HEK293 (cell line): Measurements from ENCODE around the gene APEX1.

Experiments
- BCL11A ChIP-seq: fragments of 450-650 bp; formaldehyde crosslinking; IDR thresholded peaks from 2 replicates; pipeline ENCODE4 v1.5.1; 2016; ENCODE audit warnings: low read depth, missing biosample characterization, missing genetic modification characterization
- GLI4 ChIP-seq: fragments of 450-650 bp; formaldehyde crosslinking; IDR thresholded peaks from 2 replicates; pipeline ENCODE4 v1.5.1; 2016; ENCODE audit warnings: missing biosample characterization, missing genetic modification characterization
- OSR2 ChIP-seq: fragments of 450-650 bp; formaldehyde crosslinking; IDR thresholded peaks from 2 replicates; pipeline ENCODE4 v1.5.1; 2016; ENCODE audit warnings: missing biosample characterization, missing genetic modification characterization
- SP2 ChIP-seq: fragments of 450-650 bp; formaldehyde crosslinking; IDR thresholded peaks from 2 replicates; pipeline ENCODE4 v1.5.1; 2016; ENCODE audit warnings: missing biosample characterization, missing genetic modification characterization
- YY2 ChIP-seq: fragments of 450-650 bp; formaldehyde crosslinking; IDR thresholded peaks from 2 replicates; pipeline ENCODE4 v1.5.1; 2016; ENCODE audit warnings: missing biosample characterization, missing genetic modification characterization
- ZBTB48 ChIP-seq: fragments of 450-650 bp; formaldehyde crosslinking; IDR thresholded peaks from 2 replicates; pipeline ENCODE4 v1.5.1; 2016; ENCODE audit warnings: missing biosample characterization, missing genetic modification characterization
- ZBTB7A ChIP-seq: fragments of 450-650 bp; formaldehyde crosslinking; IDR thresholded peaks from 2 replicates; pipeline ENCODE4 v1.5.1; 2016; ENCODE audit warnings: low read depth, missing biosample characterization, missing genetic modification characterization
- ZEB2 ChIP-seq: fragments of 450-650 bp; formaldehyde crosslinking; IDR thresholded peaks from 2 replicates; pipeline ENCODE4 v1.5.1; 2016; ENCODE audit warnings: missing biosample characterization, missing genetic modification characterization
- ZFHX2 ChIP-seq: fragments of 450-650 bp; formaldehyde crosslinking; conservative IDR thresholded peaks from 2 replicates; pipeline ENCODE4 v1.5.1; 2016; ENCODE audit warnings: missing biosample characterization, missing genetic modification characterization
- ZFP37 ChIP-seq: fragments of 450-650 bp; formaldehyde crosslinking; IDR thresholded peaks from 2 replicates; pipeline ENCODE4 v1.5.1; 2016; ENCODE audit warnings: missing biosample characterization, missing genetic modification characterization
- ZFP41 ChIP-seq: fragments of 450-650 bp; formaldehyde crosslinking; IDR thresholded peaks from 2 replicates; pipeline ENCODE4 v1.5.1; 2016; ENCODE audit warnings: missing biosample characterization, missing genetic modification characterization, borderline replicate concordance
- ZFP69B ChIP-seq: fragments of 450-650 bp; formaldehyde crosslinking; IDR thresholded peaks from 2 replicates; pipeline ENCODE4 v1.5.1; 2016; ENCODE audit warnings: missing biosample characterization, missing genetic modification characterization
- ZNF248 ChIP-seq: fragments of 450-650 bp; formaldehyde crosslinking; IDR thresholded peaks from 2 replicates; pipeline ENCODE4 v1.5.1; 2017; ENCODE audit warnings: missing biosample characterization, missing genetic modification characterization
- ZNF274 ChIP-seq, 2 experiments: fragments of 200-500 bp in 1 of 2; fragments of 450-650 bp in 1 of 2; sonication (Bioruptor generic) in 1 of 2; formaldehyde crosslinking in 1 of 2; IDR thresholded peaks; 2 replicates each; pipeline versions ENCODE4 v1.5.1 to v1.6.1; 2014 to 2016; ENCODE audit warnings: borderline replicate concordance in 1 of 2, inconsistent platforms in 1 of 2, low read length in 1 of 2, missing biosample characterization in 1 of 2, missing genetic modification characterization in 1 of 2
- ZNF311 ChIP-seq: fragments of 450-650 bp; formaldehyde crosslinking; IDR thresholded peaks from 2 replicates; pipeline ENCODE4 v1.5.1; 2017; ENCODE audit warnings: missing biosample characterization, missing genetic modification characterization, borderline replicate concordance
- ZNF335 ChIP-seq: fragments of 450-650 bp; formaldehyde crosslinking; conservative IDR thresholded peaks from 2 replicates; pipeline ENCODE4 v1.5.1; 2016; ENCODE audit warnings: missing biosample characterization, missing genetic modification characterization
- ZNF473 ChIP-seq: fragments of 450-650 bp; formaldehyde crosslinking; IDR thresholded peaks from 2 replicates; pipeline ENCODE4 v1.5.1; 2017; ENCODE audit warnings: missing biosample characterization, missing genetic modification characterization
- ZNF623 ChIP-seq: fragments of 450-650 bp; formaldehyde crosslinking; IDR thresholded peaks from 2 replicates; pipeline ENCODE4 v1.5.1; 2016; ENCODE audit warnings: missing biosample characterization, missing genetic modification characterization
- ZNF626 ChIP-seq: fragments of 450-650 bp; sonication (Bioruptor Pico); formaldehyde crosslinking; IDR thresholded peaks from 2 replicates; pipeline ENCODE4 v1.5.1; 2018; ENCODE audit warnings: missing biosample characterization, missing genetic modification characterization, inconsistent platforms
- ZNF785 ChIP-seq: fragments of 450-650 bp; formaldehyde crosslinking; IDR thresholded peaks from 2 replicates; pipeline ENCODE4 v1.5.1; 2016; ENCODE audit warnings: missing biosample characterization, missing genetic modification characterization
- TF ChIP-seq, protein P1 (sequence below): fragments of 450-650 bp; formaldehyde crosslinking; IDR thresholded peaks from 2 replicates; pipeline ENCODE4 v1.5.1; 2016; ENCODE audit warnings: missing biosample characterization, missing genetic modification characterization
- TF ChIP-seq, protein P2 (sequence below): fragments of 450-650 bp; formaldehyde crosslinking; IDR thresholded peaks from 2 replicates; pipeline ENCODE4 v1.5.1; 2016; ENCODE audit warnings: missing biosample characterization, missing genetic modification characterization
- TF ChIP-seq, protein P3 (sequence below): fragments of 450-650 bp; formaldehyde crosslinking; IDR thresholded peaks from 2 replicates; pipeline ENCODE4 v1.5.1; 2017; ENCODE audit warnings: missing biosample characterization, missing genetic modification characterization
- TF ChIP-seq, protein P4 (sequence below): fragments of 450-650 bp; formaldehyde crosslinking; conservative IDR thresholded peaks from 2 replicates; pipeline ENCODE4 v1.5.1; 2016; ENCODE audit warnings: low read depth, missing biosample characterization, missing genetic modification characterization
- TF ChIP-seq, protein P5 (sequence below): fragments of 450-650 bp; formaldehyde crosslinking; IDR thresholded peaks from 2 replicates; pipeline ENCODE4 v1.5.1; 2017; ENCODE audit warnings: missing biosample characterization, missing genetic modification characterization

The APEX1 gene

DNA sequence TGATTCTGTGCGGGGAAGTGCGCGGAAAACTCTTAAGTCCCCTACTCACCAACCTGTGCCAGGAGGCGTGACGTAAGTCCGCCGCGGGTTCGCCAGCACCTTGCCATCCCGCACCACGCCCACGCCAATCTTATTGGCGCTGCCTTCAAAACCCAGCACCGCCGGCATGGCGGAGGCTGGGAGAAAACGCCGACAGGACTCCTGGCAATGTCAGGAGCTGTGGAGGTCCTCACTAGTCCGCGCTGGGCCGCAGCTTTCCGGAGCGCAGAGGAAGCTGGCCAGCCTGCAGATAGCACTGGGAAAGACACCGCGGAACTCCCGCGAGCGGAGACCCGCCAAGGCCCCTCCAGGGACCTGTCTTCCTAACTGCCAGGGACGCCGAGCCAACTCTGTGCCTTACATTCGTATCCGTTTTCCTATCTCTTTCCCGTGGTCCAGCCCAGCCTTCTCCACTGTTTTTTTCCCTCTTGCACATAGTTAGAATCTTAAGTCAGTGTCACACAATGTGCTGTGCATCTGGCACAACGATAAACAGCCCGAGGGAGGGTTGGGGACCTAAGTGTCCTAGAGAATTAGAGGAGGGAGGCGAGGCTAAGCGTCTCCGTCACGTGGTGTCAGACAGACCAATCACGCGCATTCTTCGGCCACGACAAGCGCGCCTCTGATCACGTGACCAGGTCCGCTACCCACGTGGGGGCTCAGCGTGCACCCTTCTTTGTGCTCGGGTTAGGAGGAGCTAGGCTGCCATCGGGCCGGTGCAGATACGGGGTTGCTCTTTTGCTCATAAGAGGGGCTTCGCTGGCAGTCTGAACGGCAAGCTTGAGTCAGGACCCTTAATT, at the start of gene APEX1, which contains the start of gene OSGEP (continued):
- TF ChIP-seq OSR2 (0 out of 2 replicates have a peak, but pooled peaks have one; percentile 10), ZNF473 (tag by site-specific recombination) (no peak), ZBTB7A (no peak), ZFHX2 (peak; percentile 61), SP2 (peak; percentile 75; the same call in 1 of the 2 replicates), ZFP41 (tag by site-specific recombination) (no peak), ZBTB48 (tag by site-specific recombination) (peak; percentile 85), YY2 (no peak), ZNF311 (tag by site-specific recombination) (no peak), ZFP69B (tag by site-specific recombination) (peak; percentile 15; the same call in 1 of the 2 replicates), BCL11A (no peak), ZNF626 (tag by site-specific recombination) (no peak), ZNF335 (tag by site-specific recombination) (peak; percentile 100), ZEB2 (tag by site-specific recombination) (peak; percentile 61; the same call in 1 of the 2 replicates), ZFP37 (tag by site-specific recombination) (no peak), ZNF785 (tag by site-specific recombination) (no peak; the same call in 1 of the 2 replicates), ZNF623 (tag by site-specific recombination) (no peak), ZNF248 (tag by site-specific recombination) (no peak), GLI4 (tag by site-specific recombination) (no peak), ZNF274 (IDR thresholded peaks at IDR 0.05; ENCODE audit: low read length) (no peak), ZNF274 (tag by site-specific recombination; IDR thresholded peaks at IDR 0.05; ENCODE audit: borderline replicate concordance) (no peak)
- TF ChIP-seq, protein P1, sequence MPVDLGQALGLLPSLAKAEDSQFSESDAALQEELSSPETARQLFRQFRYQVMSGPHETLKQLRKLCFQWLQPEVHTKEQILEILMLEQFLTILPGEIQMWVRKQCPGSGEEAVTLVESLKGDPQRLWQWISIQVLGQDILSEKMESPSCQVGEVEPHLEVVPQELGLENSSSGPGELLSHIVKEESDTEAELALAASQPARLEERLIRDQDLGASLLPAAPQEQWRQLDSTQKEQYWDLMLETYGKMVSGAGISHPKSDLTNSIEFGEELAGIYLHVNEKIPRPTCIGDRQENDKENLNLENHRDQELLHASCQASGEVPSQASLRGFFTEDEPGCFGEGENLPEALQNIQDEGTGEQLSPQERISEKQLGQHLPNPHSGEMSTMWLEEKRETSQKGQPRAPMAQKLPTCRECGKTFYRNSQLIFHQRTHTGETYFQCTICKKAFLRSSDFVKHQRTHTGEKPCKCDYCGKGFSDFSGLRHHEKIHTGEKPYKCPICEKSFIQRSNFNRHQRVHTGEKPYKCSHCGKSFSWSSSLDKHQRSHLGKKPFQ (tag by site-specific recombination): 0 out of 2 replicates have a peak, but pooled peaks have one; percentile 11
- TF ChIP-seq, protein P2, sequence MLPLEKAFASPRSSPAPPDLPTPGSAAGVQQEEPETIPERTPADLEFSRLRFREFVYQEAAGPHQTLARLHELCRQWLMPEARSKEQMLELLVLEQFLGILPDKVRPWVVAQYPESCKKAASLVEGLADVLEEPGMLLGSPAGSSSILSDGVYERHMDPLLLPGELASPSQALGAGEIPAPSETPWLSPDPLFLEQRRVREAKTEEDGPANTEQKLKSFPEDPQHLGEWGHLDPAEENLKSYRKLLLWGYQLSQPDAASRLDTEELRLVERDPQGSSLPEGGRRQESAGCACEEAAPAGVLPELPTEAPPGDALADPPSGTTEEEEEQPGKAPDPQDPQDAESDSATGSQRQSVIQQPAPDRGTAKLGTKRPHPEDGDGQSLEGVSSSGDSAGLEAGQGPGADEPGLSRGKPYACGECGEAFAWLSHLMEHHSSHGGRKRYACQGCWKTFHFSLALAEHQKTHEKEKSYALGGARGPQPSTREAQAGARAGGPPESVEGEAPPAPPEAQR (tag by site-specific recombination): 0 out of 2 replicates have a peak, but pooled peaks have one; percentile 42
- TF ChIP-seq, protein P3, sequence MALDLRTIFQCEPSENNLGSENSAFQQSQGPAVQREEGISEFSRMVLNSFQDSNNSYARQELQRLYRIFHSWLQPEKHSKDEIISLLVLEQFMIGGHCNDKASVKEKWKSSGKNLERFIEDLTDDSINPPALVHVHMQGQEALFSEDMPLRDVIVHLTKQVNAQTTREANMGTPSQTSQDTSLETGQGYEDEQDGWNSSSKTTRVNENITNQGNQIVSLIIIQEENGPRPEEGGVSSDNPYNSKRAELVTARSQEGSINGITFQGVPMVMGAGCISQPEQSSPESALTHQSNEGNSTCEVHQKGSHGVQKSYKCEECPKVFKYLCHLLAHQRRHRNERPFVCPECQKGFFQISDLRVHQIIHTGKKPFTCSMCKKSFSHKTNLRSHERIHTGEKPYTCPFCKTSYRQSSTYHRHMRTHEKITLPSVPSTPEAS (tag by site-specific recombination): no peak
- TF ChIP-seq, protein P4, sequence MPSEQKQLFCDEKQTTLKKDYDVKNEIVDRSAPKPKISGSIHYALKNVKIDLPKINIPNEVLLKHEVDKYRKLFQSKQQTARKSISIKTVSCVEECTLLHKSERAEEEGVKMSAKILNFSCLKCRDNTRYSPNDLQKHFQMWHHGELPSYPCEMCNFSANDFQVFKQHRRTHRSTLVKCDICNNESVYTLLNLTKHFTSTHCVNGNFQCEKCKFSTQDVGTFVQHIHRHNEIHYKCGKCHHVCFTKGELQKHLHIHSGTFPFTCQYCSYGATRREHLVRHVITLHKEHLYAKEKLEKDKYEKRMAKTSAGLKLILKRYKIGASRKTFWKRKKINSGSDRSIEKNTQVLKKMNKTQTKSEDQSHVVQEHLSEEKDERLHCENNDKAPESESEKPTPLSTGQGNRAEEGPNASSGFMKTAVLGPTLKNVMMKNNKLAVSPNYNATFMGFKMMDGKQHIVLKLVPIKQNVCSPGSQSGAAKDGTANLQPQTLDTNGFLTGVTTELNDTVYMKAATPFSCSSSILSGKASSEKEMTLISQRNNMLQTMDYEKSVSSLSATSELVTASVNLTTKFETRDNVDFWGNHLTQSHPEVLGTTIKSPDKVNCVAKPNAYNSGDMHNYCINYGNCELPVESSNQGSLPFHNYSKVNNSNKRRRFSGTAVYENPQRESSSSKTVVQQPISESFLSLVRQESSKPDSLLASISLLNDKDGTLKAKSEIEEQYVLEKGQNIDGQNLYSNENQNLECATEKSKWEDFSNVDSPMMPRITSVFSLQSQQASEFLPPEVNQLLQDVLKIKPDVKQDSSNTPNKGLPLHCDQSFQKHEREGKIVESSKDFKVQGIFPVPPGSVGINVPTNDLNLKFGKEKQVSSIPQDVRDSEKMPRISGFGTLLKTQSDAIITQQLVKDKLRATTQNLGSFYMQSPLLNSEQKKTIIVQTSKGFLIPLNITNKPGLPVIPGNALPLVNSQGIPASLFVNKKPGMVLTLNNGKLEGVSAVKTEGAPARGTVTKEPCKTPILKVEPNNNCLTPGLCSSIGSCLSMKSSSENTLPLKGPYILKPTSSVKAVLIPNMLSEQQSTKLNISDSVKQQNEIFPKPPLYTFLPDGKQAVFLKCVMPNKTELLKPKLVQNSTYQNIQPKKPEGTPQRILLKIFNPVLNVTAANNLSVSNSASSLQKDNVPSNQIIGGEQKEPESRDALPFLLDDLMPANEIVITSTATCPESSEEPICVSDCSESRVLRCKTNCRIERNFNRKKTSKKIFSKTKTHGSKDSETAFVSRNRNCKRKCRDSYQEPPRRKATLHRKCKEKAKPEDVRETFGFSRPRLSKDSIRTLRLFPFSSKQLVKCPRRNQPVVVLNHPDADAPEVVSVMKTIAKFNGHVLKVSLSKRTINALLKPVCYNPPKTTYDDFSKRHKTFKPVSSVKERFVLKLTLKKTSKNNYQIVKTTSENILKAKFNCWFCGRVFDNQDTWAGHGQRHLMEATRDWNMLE: peak; percentile 51; the same call in 1 of the 2 replicates
- TF ChIP-seq, protein P5, sequence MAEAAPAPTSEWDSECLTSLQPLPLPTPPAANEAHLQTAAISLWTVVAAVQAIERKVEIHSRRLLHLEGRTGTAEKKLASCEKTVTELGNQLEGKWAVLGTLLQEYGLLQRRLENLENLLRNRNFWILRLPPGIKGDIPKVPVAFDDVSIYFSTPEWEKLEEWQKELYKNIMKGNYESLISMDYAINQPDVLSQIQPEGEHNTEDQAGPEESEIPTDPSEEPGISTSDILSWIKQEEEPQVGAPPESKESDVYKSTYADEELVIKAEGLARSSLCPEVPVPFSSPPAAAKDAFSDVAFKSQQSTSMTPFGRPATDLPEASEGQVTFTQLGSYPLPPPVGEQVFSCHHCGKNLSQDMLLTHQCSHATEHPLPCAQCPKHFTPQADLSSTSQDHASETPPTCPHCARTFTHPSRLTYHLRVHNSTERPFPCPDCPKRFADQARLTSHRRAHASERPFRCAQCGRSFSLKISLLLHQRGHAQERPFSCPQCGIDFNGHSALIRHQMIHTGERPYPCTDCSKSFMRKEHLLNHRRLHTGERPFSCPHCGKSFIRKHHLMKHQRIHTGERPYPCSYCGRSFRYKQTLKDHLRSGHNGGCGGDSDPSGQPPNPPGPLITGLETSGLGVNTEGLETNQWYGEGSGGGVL: no peak; the same call in 1 of the 2 replicates
